Stimulated activated CD4-positive, alpha-beta T cell treated with anti-CD3 and anti-CD28 coated beads, TNF-alpha, amount 100 ng/mL, for 24 hours (primary cell): Measurements from ENCODE around the gene PICALM.
A peak's percentile ranks its signal among the peaks of the same experiment; 100 is the strongest.
"Not testable (repeated sequence)": the region's sequence is repeated elsewhere in the genome, so short reads cannot be mapped to it uniquely, and the experiment has no call there.

Experiments
- DNase-seq, 3 experiments: peaks; one replicate each; pipeline ENCODE4 v3.0.0-alpha.2; 2020; ENCODE audit warnings: low read depth in 3 of 3

Gene PICALM, protein sequence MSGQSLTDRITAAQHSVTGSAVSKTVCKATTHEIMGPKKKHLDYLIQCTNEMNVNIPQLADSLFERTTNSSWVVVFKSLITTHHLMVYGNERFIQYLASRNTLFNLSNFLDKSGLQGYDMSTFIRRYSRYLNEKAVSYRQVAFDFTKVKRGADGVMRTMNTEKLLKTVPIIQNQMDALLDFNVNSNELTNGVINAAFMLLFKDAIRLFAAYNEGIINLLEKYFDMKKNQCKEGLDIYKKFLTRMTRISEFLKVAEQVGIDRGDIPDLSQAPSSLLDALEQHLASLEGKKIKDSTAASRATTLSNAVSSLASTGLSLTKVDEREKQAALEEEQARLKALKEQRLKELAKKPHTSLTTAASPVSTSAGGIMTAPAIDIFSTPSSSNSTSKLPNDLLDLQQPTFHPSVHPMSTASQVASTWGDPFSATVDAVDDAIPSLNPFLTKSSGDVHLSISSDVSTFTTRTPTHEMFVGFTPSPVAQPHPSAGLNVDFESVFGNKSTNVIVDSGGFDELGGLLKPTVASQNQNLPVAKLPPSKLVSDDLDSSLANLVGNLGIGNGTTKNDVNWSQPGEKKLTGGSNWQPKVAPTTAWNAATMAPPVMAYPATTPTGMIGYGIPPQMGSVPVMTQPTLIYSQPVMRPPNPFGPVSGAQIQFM

DNA sequence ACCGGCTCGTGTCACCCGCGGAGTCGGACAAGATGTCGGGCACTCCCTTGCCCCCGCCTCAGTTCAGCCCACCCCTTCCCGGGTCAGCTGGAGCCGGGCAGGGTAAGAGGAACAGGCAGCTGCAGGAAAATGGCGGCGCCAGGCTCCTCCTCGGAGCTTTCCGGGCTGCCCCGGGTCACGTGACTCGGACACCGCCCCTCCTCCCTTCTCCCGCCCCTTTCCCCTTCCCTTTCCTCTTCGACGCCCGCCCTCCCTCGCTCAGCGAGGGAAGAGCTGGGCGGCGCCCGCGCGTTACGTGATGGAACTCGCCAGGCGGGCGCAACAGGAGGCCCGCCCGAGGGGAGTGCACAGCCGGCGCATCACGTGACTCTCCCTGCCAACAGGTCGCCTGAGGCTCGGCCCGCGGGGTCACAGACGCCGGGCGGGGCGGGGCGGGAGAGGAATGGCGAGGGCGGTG lies at the start of gene PICALM:
Gene PICALM (minus strand): TSS at position 134 of the 457 bp plus-strand sequence. CDS start 304 bp downstream, outside the sequence.
- DNase-seq = peak; percentile 91 to 97 (median 92)

DNA sequence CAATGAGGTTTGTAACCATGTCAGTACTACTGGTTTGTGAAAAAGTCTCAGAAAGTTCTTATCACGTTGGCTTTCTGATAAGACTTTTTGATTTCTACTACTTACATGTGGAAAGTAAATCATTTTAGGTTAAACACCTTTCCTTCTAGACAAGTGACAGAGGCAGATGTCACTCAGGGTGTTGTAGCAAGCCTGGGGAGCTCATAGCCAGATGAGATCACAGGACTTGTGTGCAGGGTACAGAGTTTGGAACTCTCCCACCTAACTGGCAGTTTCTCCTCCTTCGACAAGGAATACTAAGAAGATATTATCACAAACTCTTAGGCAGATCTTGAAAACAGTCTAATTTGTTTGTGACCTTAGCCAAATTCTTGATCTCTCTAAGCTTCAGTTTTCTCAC lies 49.4 kb upstream of the PICALM start:
- DNase-seq = no peak

DNA sequence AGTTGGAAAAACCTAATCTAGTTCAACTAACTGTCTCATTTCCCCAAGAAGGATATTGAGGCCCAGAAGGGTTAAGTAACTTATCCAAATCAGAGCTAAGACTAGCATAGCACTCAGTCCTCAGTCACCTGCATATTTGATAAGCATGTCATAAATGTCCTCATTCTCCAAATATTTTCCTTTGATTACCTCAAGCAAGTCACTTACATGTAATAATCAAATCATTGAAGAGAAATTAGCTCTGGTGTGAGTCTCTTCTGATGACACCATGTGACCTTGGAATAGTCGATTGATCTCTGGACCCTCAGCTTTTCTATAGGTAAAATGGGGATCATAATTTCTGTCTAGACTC lies 48.8 kb upstream of the PICALM start:
- no peak for DNase-seq

DNA sequence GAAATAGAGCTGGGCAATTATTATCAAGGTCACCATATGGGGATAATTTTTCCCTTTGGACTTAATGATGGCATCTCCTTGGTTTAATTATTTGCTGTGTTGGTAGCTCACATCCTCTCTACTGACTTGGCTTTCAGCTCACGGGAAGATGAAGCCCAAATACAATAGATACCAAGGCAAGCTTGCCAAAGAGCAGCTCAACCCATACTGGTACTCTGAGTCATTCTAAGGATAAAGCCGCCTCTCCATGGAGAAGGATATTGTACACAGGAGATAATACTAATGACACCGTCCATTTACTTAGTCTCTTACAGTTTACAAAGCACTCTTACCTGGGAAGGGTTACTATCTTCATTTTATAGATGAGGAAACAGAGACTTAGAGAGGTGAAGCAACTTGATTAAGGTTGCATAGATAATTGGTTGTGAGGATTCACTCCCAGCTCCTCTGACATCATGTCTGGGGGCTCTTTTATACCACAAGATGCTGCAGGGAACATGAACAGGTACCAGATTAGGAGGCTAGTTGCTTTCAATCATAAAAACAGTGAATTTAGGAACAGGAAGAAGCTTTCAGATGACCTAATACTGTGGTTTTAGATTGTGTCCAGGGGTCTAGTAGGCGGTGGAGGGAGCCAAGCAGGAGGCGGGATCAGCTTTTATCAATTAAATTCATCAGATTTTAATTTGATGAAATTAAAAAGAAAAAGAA lies 48.3 kb upstream of the PICALM start:
- no peak for DNase-seq

DNA sequence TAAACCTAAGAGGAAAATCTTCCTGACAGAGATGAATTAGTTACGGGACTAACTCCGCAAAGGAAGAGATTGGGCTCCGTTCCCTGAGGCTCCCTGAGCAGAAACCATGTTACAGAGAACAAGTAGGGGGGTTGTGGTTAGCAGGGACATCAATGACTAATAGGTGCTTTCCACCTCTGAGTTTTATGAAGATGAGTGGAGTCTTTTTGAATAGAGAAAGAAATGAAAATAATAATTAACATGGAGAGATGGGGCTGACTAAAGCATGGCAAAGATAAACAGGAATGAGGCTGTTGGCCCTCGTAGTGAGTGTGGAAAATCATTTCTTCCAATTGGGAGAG lies 47.5 kb upstream of the PICALM start:
- DNase-seq = peak in 2 of 3 experiments; percentile 16 to 30

DNA sequence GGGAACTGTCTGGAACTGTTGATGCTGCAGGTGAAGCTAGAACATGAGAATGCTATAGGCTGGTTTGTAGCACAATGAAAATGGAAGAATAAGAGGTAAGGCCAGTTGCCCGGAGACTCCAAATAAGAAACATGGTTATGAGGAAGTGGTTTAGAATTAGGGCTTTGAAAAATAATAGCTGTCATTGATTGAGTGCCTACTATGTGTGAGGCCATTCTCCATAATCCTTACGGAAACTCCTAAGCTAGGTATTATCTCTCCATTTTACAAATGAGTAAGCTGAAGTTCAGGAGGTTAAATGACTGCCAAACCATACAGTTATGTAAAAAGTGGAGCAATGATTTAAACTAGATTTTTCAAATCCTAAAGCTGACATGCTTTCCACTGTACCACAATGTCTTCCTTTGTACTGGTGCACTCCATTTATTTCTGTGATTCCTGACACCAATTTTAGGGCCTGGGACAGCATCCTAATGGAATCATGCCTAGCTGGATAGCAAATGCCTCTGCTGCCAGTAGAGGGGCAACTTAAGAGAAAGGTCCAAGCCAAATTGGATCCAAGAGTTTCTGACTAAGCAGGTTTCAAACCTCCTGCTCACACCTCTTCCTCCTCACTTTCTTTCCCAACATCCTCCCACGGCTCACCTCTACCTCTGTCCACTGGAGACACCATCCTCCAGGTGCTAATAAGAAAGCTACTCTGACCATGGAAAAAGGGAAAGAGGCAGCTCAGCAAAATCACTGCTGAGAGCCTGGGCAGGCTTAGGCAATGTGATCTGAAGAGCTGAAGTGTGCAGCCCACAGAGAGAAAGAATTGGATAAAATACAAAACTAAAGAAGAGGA lies 46.9 kb upstream of the PICALM start:
- DNase-seq = no peak

DNA sequence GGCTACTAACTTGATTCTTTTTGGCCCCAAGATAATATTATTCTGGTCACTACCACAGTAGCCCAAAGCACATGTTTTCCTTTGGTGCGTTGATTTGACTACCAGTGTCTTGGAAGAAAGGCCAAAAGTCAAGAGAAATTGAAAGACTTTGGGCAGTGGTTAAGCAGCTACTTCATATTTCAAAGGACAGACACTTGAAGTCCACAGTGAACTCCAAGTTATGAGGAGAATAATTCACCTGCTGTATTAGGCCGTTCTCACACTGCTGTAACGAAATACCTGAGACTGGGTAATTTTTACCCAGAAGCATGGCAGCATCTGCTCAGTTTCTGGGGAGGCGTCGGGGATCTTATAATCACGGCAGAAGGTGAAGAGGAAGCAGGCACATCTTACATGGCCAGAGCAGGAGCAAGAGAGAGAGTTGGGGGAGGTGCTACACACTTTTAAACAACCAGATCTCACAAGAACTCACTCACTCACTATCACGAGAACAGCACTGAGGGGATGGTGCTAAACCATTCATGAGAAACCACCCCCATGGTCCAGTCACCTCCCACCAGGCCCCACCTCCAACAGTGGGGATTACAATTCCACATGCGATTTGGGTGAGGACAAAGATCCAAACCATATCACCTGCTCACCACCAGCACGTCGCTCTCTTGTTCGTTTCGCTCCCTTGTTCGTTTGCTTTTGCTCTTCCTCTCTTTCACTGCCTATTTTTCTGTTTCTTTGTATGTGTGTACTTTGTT lies 40.2 kb upstream of the PICALM start:
- no peak for DNase-seq

DNA sequence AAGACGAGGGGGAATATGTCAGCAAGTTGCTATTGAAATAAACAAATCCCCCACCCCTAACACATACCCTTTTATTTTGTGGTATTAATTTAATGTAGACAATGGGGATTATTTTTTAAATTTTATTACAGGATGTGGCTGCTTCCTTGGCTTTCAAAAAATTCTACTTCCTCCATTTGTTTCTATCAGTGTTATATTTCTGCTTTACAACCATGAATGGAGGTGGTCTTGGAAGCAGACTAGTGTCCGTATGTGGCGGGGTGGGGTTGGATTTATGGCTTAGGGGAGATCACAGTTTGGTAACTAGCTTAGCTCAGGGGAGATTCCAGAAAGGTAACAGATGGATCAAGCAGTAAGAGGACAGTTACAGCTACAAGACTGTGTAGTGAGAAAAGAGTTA lies 39.3 kb upstream of the PICALM start:
- DNase-seq = no peak

DNA sequence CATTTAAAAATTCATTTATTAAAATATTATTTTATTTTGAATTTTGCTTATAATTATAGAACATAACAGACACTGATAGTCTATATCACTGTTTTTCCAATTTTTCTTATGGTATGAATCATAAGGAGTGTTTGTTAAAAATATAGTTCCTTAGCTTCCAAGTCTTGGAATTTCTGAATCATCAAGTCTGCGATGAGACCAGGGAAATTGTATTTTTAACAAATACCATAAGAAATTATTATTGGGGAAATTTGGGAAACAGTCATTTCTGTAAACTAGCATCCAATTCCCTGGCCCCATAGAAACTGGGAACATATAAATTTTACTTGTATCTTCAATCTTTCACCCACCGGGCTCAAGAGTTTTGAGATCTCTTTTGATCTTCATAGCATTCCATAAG lies 38.0 kb upstream of the PICALM start:
- DNase-seq = no peak

DNA sequence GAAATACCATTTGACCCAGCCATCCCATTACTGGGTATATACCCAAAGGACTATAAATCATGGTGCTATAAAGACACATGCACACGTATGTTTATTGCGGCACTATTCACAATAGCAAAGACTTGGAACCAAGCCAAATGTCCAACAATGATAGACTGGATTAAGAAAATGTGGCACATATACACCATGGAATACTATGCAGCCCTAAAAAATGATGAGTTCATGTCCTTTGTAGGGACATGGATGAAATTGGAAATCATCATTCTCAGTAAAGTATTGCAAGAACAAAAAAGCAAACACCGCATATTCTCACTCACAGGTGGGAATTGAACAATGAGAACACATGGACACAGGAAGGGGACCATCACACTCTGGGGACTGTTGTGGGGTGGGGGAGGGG lies 37.1 kb upstream of the PICALM start:
- DNase-seq = not testable (repeated sequence)

DNA sequence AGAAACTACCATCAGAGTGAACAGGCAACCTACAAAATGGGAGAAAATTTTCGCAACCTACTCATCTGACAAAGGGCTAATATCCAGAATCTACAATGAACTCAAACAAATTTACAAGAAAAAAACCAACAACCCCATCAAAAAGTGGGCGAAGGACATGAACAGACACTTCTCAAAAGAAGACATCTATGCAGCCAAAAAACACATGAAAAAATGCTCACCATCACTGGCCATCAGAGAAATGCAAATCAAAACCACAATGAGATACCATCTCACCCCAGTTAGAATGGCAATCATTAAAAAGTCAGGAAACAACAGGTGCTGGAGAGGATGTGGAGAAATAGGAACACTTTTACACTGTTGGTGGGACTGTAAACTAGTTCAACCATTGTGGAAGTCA lies 36.7 kb upstream of the PICALM start:
- not testable (repeated sequence) for DNase-seq

DNA sequence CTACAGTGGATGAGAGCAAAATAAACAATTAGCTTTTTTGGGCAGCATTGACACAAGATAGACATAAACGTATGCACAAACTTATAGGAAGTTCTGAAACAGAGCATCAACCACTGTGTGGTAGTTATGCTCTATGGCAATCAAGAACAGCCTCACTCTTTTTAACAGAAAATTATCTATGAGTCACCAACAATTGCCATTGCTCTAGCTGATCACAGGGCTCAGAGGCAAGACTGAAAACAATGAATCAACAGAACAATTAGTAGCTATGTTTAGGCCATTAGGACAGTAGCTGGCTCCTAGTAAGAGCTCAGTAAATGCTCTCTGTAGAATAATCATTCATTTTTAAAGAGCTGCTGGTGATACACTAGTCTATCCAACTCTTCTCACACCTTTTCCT lies 34.9 kb upstream of the PICALM start:
- no peak for DNase-seq

DNA sequence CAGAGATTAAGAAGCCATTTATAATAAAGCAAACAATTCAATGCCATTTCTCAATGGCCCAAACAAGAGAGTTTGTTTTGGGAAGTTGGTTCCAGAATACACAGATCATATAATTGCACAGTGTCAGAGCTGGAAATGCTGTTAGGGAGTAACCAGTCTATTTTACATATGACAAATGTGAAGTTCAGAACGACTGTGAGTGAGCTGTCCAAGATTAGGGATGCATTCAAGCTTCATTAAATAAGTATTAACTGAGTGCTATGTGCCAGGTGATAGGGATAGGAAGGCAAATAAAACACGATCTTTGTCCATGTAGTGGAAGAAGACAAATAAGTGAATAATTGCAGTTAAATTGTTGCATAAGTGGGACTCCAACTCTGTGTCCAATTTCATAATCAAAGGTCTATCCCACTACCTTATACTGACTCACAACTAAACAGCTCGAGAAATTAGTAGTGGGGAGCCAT lies 33.1 kb upstream of the PICALM start:
- no peak for DNase-seq

DNA sequence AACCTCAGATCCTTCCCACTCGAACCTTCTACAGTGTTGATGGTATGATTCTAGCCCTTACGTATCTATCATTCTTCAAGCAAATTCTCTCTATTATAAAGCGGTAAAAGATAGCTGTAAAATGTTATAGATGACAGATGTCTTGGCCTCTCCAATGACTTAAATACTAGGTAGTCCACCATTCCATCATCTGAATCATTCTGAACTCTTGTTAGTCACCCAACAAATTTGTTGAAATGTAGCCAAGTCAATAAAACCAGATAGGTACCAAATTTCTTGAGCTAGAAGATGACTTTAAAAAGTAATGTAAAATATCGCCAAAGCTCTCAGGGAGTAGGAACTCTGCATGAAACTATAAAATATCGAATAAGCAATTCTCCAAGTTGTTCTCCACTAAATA lies 32.6 kb upstream of the PICALM start:
- no peak for DNase-seq

DNA sequence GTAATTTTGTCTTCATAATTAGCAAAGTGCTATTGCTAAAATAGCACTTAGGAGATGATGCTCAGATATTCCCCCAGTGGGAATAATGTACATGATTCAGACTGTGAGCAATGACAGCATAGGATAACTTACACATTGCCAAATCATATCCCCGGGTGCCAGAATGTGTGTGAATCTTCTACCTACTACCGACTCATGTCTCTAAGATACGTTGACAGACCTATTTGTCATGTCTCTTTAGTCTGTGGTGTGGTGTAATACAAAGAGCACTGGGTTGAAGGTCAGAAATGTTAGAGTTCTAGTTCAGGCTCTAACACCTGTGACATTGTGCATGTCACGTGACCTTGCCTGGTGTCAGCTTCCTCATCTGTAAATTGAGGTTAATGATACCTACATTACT lies 31.0 kb upstream of the PICALM start:
- no peak for DNase-seq

DNA sequence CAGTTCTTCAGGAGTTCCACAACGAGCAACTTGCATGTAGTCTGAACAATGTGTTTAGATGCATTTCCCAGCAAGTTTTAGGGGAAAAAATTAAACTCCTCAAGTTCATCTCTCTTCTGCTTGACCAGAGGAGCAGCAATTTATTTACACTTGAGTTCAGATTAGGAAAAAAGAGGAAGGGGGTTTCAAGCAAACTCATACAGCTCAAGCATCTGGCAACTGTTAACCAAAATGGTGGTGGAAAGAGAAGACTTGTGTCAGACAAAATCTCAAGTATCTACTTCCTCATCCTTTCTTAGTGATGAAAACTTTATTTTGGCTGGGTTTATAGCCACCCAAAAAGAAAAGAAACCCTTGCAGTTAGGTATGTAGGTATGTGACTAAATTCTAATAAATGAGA lies 29.1 kb upstream of the PICALM start:
- DNase-seq = no peak

DNA sequence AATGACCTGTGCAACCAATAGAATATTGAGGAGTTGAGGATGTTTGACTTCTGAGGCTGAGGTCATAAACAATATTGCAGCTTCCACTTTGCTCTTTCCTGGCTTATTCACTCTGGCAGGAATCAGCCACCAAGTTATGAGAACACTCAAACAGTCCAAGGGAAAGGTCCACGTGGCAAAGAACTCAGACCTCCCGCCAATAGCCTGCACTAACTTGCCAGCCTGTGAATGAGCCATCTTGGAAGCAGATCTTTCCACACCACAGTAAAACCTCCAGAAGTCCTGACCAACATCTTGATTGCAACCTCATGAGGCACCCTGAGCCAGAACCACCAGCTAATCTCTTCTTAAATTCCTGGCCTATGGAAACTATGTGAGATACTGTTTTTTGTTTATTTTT lies 22.7 kb upstream of the PICALM start:
- no peak for DNase-seq

DNA sequence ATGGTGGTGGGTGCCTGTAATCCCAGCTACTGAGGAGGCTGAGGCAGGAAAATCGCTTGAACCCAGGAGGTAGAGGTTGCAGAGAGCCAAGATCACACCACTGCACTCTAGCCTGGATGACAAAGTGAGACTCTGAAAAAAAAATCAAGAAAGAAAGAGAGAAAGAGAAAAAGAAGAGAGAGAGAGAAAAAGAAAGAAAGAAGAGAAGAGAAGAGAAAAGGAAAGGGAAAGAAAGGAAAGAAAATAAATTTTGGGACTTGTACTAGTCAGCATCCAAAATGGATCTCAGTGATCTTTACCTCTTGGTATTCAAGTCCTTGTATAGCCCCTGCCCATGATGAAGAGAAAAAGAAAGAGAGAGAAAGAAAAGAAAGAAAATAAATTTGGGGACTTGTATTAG lies 22.2 kb upstream of the PICALM start:
- DNase-seq = no peak

DNA sequence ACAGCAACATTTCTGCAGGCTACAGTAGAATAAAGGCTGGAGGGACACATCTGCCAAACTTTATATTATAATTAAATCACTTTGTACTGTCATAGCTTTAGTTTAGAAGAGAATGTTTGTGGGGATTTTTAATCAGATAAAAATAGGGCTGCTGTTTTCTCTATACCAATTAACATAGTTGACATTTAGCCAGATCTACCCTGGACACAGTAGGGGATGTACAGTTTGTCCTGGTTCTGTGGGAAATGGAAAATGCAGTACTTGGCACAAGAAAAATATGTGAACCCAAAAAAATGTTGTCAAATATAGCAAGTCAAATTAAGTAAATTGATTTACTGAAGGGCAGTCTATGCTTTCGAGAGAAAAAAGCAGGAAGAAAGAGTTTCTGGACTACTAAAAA lies 20.8 kb upstream of the PICALM start:
- no peak for DNase-seq

DNA sequence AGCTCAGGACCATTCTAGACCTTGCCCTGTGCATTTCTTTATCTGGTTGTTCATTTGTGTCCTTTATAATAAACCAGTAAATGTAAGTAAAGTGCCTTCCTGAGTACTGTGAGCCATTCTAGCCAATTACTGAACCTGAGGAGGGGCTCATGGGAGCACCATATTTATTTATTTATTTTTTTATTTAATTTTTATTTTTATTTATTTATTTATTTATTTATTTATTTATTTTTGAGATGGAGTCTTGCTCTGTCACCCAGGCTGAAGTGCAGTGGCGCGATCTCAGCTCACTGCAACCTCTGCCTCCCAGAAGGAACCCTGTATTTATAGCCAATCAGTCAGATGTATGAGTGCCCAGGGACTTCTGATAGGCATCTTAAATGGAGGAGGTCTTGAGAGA lies 18.8 kb upstream of the PICALM start:
- DNase-seq = not testable (repeated sequence)

DNA sequence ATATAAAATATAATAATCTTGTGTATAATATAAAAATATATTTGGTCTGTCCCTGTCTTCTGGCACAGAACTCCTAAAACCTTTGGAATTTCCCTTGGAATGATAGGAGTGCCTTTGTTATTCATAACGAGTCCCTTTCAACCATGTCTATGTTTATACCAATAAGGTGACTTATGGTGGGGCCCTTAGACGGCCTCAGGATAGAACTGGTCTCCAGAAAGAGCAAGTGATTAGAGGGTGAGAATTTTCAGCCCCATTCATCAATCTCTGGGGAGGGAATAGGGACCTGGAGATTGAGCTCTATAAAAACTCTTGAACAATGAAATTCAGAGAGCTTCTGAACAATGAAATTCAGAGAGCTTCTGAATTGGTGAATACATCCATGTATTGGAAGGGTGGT lies 18.4 kb upstream of the PICALM start:
- no peak for DNase-seq
